22Rv1 (cell line): ENCODE measurements around the gene GJD4.

Source experiments
- H3K27ac ChIP-seq: fragments of 450-650 bp; 2 replicates; pipeline ENCODE4 v1.5.1; 2017
- ZFX ChIP-seq: fragments of 450-650 bp; IDR thresholded peaks from 2 replicates; pipeline ENCODE4 v1.6.1; 2017; ENCODE audit warnings: antibody characterized with exemption, borderline replicate concordance
- TF ChIP-seq, protein P1 (sequence below): fragments of 450-650 bp; IDR thresholded peaks from 2 replicates; pipeline ENCODE4 v1.5.1; 2017; ENCODE audit warnings: mild to moderate bottlenecking

GJD4 gene

DNA sequence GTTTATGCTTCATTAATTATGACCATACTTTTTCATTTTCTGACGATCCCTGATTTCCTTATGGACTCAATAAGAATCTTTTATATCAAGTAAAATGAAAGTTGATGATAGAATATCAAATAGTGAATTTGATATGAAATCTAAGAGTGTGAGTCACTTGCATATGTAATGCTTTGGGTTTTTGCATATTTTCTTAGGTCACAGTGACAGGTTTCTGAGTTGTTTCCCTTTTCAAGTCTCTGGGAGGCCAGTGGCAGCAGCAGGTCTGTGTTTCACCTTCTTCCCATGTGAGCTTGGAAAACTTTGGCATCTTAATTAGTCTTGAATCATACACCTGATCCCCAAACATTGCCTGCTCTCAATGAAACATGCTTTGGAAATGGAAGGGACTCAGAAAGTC lies 34.7 kb upstream of the GJD4 start:
- H3K27ac ChIP-seq = no peak overlapping the region
- TF ChIP-seq ZFX = no peak

DNA sequence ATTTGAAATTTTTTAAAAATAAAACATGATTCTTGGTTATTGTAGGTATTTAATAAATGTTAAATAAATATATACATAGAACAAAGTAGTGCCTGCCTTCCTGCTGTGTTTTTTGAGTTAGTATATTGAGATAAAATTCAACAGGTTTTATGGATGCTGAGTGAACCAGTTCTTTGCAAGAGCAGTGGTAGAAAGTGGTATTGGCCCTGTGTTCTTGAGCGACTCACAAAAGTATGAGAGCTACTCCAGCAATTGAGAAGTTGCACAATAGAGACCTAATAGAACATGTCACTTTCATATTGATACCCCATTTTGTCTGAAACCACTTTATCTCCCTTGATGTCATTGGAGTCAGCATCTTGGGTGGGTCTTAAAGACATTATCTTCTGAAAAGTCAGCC lies 32.6 kb upstream of the GJD4 start:
- no peak overlapping the region for H3K27ac ChIP-seq
- TF ChIP-seq ZFX = no peak
- TF ChIP-seq, protein P1, sequence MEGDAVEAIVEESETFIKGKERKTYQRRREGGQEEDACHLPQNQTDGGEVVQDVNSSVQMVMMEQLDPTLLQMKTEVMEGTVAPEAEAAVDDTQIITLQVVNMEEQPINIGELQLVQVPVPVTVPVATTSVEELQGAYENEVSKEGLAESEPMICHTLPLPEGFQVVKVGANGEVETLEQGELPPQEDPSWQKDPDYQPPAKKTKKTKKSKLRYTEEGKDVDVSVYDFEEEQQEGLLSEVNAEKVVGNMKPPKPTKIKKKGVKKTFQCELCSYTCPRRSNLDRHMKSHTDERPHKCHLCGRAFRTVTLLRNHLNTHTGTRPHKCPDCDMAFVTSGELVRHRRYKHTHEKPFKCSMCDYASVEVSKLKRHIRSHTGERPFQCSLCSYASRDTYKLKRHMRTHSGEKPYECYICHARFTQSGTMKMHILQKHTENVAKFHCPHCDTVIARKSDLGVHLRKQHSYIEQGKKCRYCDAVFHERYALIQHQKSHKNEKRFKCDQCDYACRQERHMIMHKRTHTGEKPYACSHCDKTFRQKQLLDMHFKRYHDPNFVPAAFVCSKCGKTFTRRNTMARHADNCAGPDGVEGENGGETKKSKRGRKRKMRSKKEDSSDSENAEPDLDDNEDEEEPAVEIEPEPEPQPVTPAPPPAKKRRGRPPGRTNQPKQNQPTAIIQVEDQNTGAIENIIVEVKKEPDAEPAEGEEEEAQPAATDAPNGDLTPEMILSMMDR = no peak

DNA sequence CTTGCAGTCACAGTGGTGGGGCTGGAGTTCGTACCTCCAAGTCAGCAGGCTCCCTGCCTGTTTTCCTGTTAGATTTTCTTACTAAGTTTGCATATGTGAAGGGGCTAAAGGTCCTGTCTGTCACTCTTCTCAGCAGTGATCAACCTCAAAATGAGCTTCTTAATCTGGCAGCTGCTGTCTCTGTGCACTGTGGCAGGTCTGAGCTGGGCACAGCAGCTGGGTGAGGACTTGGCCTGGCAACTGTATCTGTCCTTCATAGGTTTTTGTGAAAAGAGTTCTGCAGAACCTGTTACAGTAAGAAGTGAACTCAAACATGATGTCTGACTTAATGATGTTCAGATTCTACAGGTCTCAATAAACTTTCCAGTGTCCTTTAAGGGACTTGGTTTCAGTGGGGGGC lies 31.3 kb upstream of the GJD4 start:
- TF ChIP-seq, protein P1 = no peak
- TF ChIP-seq ZFX = no peak
- H3K27ac ChIP-seq = no peak overlapping the region

DNA sequence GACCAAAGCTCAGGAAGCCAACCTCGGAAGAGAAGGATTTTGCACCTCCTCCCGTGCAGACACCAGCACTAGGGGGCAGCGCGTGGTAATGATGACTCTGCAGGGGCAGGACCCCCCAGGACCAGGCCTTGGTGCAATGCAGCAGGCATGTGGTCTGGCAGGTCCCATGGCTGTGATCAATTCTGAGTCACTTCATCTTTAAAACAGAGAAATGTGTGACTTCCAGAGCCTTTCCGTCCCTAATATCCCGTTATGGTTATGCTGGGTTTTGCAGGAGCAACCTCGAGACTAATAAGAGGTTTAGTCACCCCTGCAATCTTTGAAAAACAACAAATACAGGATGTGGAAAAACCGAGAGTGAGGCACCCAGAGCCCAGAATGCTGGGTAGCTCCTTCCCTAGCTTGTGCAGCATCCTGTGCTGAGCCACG lies 30.2 kb upstream of the GJD4 start:
- H3K27ac ChIP-seq = no peak overlapping the region
- TF ChIP-seq, protein P1 = peak; percentile 29
- no peak for TF ChIP-seq ZFX

DNA sequence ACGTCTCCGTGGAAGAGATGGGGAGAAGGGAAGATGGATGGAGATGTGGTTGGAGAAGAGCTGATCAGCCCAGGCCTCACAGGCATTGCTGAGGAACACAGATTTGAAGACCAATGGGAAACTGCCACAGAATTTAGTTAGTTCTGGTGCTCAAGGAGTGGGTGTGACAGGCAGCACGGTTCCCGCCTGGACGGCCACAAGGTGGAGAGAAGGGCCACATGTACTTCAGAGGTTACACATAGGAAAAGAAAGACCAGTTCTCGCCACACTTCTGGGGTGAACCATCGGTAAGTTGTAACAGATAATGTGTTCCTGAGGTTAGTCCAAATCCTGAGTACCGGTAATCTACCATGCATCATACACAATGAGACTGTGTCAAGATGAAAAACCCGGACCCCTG lies 29.5 kb upstream of the GJD4 start:
- TF ChIP-seq, protein P1 = no peak
- TF ChIP-seq ZFX = no peak
- no peak overlapping the region for H3K27ac ChIP-seq

DNA sequence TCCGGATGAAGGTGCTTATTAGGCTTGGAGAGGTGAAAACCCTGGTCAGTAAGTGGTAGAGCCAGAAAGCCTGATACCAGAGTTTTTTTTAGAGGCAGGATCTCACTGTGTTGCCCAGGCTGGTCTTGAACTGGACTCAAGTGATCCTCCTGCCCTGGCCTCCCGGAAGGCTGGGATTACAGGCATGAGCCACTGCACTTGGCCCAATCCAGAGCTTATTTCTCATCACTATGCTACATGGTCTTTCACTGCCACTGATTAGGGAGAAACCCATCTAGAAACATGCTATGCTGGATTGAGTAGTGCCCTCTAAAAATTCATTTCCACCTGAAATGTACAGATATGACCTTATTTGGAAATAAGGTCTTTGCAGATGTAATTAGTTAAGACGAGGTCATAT lies 28.4 kb upstream of the GJD4 start:
- no peak for TF ChIP-seq ZFX
- TF ChIP-seq, protein P1 = no peak
- no peak overlapping the region for H3K27ac ChIP-seq

DNA sequence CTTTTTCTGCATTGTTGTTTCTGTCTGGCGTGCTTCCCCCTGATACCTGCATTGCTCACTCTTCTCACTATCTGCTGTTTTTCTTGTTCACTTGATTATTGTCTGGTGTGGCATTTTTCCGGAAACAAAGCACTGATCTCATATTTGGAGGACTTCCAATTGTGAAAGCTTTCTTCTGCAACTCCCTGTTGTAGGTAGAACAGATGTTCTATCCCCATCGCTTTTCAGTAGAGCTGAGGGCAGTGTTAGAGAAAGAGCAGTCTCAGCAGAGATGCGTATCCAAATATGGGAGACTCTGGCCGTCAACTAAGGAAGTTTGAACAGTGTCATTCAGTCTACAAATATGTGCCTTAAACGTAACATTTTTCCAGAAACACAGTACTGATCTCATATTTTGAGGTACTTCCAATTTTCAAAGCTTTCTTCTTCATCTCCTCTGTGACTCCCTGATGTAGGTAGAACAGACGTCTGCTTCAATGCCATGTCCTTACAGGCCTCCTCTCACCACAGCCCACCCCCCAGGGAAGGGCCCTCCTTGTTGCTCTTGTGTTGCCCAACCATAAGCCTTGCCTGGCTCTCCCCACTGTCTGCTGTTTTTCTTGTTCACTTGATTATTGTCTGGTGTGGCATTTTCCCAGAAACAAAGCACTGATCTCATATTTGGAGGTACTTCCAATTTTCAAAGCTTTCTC lies 27.1 kb upstream of the GJD4 start:
- no peak for TF ChIP-seq ZFX
- TF ChIP-seq, protein P1 = no peak
- no peak overlapping the region for H3K27ac ChIP-seq

DNA sequence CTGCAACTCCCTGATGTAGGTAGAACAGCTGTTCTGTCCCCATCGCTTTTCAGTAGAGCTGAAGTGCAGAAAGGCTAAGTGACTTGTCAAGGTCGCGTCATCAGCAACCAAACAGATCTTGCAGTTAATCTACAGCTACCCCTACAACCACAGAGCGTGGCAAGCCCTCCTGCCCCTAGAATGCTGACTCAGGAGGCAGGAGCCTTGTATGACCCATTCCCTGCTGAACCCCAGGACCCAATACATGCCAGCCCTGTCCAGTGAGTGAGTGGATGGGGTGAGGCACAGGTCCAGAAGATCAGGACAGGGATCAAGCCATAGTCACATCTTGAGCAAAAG lies 26.6 kb upstream of the GJD4 start:
- no peak for TF ChIP-seq ZFX
- TF ChIP-seq, protein P1 = no peak
- H3K27ac ChIP-seq = no peak overlapping the region
